Trophoblast cell (in vitro differentiated cells and primary cell): ENCODE data around the gene SAXO1.
A peak's percentile ranks its signal among the peaks of the same experiment; 100 is the strongest.
"Not testable (repeated sequence)": the region's sequence is repeated elsewhere in the genome, so short reads cannot be mapped to it uniquely, and the experiment has no call there.

Experiments
- DNase-seq, 2 donors: peaks; one replicate each; pipeline ENCODE4 v3.0.0-alpha.2; 2016
- H2AFZ ChIP-seq: 2 replicates; pipeline ENCODE4 v1.6.1; 2013; ENCODE audit warnings: low read length, moderate library complexity, mild to moderate bottlenecking; ENCODE audit not compliant: insufficient read depth, poor library complexity
- H2AK5ac ChIP-seq: 2 replicates; pipeline ENCODE4 v1.6.1; 2013; ENCODE audit warnings: mild to moderate bottlenecking, low read length
- H2BK120ac ChIP-seq: 2 replicates; pipeline ENCODE4 v1.6.1; 2013; ENCODE audit warnings: low read length, mild to moderate bottlenecking, moderate library complexity; ENCODE audit not compliant: insufficient read depth, poor library complexity
- H2BK12ac ChIP-seq: 2 replicates; pipeline ENCODE4 v1.6.1; 2013; ENCODE audit warnings: mild to moderate bottlenecking, low read length, moderate library complexity
- H2BK5ac ChIP-seq: 2 replicates; pipeline ENCODE4 v1.6.1; 2013; ENCODE audit warnings: low read length, low read depth, moderate library complexity, mild to moderate bottlenecking; ENCODE audit not compliant: poor library complexity
- H3K14ac ChIP-seq: 2 replicates; pipeline ENCODE4 v1.6.1; 2013; ENCODE audit warnings: mild to moderate bottlenecking, low read length
- H3K18ac ChIP-seq: 2 replicates; pipeline ENCODE4 v1.6.1; 2013; ENCODE audit warnings: mild to moderate bottlenecking, low read length
- H3K23ac ChIP-seq: 2 replicates; pipeline ENCODE4 v1.6.1; 2013; ENCODE audit warnings: low read length
- H3K27ac ChIP-seq: 2 replicates; pipeline ENCODE4 v1.5.1; 2013; ENCODE audit warnings: low read depth, mild to moderate bottlenecking, inconsistent platforms, low read length, moderate library complexity
- H3K27me3 ChIP-seq: 2 replicates; pipeline ENCODE4 v1.6.1; 2013; ENCODE audit warnings: inconsistent platforms, mild to moderate bottlenecking, low read length, moderate library complexity; ENCODE audit not compliant: insufficient read depth
- H3K36me3 ChIP-seq, 2 experiments: 1 replicate in 1 of 2; 2 replicates in 1 of 2; pipeline ENCODE4 v1.6.1; 2013; ENCODE audit warnings: low read length in 2 of 2, mild to moderate bottlenecking in 2 of 2, moderate library complexity in 1 of 2; ENCODE audit not compliant: insufficient read depth in 2 of 2, control insufficient read depth in 1 of 2
- H3K4ac ChIP-seq: 2 replicates; pipeline ENCODE4 v1.6.1; 2013; ENCODE audit warnings: low read depth, mild to moderate bottlenecking, low read length, moderate library complexity
- H3K4me1 ChIP-seq, 2 experiments: 1 replicate in 1 of 2; 2 replicates in 1 of 2; pipeline ENCODE4 v1.6.1; 2013; ENCODE audit warnings: low read length in 2 of 2, mild to moderate bottlenecking in 2 of 2, moderate library complexity in 1 of 2; ENCODE audit not compliant: insufficient read depth in 2 of 2, control insufficient read depth in 1 of 2
- H3K4me2 ChIP-seq: 2 replicates; pipeline ENCODE4 v1.6.1; 2013; ENCODE audit warnings: inconsistent platforms, mild to moderate bottlenecking, low read length, moderate library complexity
- H3K4me3 ChIP-seq: 2 replicates; pipeline ENCODE4 v1.5.1; 2013; ENCODE audit warnings: mild to moderate bottlenecking, low read depth, low read length, inconsistent platforms
- H3K79me1 ChIP-seq: one replicate; pipeline ENCODE4 v1.6.1; 2013; ENCODE audit warnings: low read length
- H3K79me2 ChIP-seq: 2 replicates; pipeline ENCODE4 v1.6.1; 2013; ENCODE audit warnings: low read length, mild to moderate bottlenecking; ENCODE audit not compliant: control insufficient read depth, insufficient read depth, poor library complexity
- H3K9ac ChIP-seq: 2 replicates; pipeline ENCODE4 v1.6.1; 2013; ENCODE audit warnings: mild to moderate bottlenecking, low read length
- H3K9me3 ChIP-seq: 2 replicates; pipeline ENCODE4 v1.6.1; 2013; ENCODE audit warnings: low read depth, mild to moderate bottlenecking, control low read depth, inconsistent platforms, low read length; ENCODE audit not compliant: insufficient read depth
- H4K12ac ChIP-seq: 2 replicates; pipeline ENCODE4 v1.6.1; 2013; ENCODE audit warnings: low read depth, mild to moderate bottlenecking, low read length, moderate library complexity
- H4K8ac ChIP-seq: 2 replicates; pipeline ENCODE4 v1.6.1; 2013; ENCODE audit warnings: low read depth, mild to moderate bottlenecking, low read length, moderate library complexity
- H4K91ac ChIP-seq: one replicate; pipeline ENCODE4 v1.6.1; 2013; ENCODE audit warnings: low read depth, mild to moderate bottlenecking, low read length, moderate library complexity
- WGBS: extraction: QIAGEN DNeasy Blood & Tissue Kit; methylation state at CpG from one replicate; pipeline ENCODE4 v1.1.7; 2013; ENCODE audit warnings: missing lambda C conversion rate; ENCODE audit not compliant: insufficient read length, insufficient coverage; ENCODE audit errors: extremely low coverage; 5-methylcytosine and 5-hydroxymethylcytosine counted together

Gene SAXO1

DNA sequence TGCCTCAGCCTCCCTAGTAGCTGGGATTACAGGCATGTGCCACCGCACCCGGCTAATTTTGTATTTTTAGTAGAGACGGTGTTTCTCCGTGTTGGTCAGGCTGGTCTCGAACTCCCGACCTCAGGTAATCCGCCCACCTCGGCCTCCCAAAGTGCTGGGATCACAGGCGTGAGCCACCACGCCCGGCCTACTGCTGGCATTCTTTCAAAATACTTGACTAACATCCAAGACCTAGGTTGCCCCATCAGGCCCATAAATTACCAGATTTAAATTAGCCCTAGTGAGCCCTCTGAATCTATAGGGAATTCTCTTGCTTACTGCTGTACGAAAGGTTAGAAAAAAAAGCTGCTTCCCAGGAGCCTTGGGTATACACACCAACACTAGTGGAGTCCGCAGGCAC lies 102.4 kb downstream of the SAXO1 start:
- WGBS = no CpG with 5 or more reads among the region's 13 CpGs

DNA sequence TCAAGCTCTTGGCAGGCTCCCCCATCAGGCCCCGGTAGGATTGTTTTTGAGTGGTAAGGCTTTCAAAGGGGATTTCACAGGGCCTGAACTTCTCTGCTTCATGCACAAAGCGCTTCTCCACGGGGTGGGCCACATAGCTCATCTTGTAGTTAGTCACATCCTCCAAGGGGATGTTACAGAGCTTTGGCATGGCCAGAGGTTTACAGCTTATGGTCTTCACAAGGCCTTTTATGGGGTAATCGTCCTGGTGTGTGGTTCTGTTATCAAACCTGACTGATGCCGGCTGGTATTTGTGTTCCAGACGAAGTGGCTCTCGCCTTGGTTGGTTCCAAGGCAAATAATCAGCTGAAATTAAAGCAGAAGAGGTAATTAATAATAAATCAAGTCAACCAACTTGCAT lies 104.3 kb downstream of the SAXO1 start:
- no peaks in the 10 kb centered on the region for H3K36me3 ChIP-seq
- no peak overlapping the region for H3K18ac ChIP-seq
- no peak overlapping the region for H2BK12ac ChIP-seq
- no peak overlapping the region for H2AFZ ChIP-seq
- no CpG with 5 or more reads among the region's 7 CpGs for WGBS
- no peak overlapping the region for H3K4me2 ChIP-seq
- no peak for DNase-seq
- H3K23ac ChIP-seq = no peak overlapping the region
- H3K9ac ChIP-seq = no peak overlapping the region
- no peak overlapping the region for H3K27ac ChIP-seq
- H3K27me3 ChIP-seq = no peaks in the 10 kb centered on the region
- no peak overlapping the region for H2AK5ac ChIP-seq
- H3K4ac ChIP-seq = no peak overlapping the region
- no peaks in the 10 kb centered on the region for H3K79me2 ChIP-seq
- H3K9me3 ChIP-seq = peaks cover 5% of the 10 kb centered on the region
- H3K4me3 ChIP-seq = no peak overlapping the region
- no peak overlapping the region for H3K14ac ChIP-seq
- H3K79me1 ChIP-seq = no peaks in the 10 kb centered on the region
- no peaks in the 10 kb centered on the region for H3K4me1 ChIP-seq
- H4K12ac ChIP-seq = no peak overlapping the region
- H4K8ac ChIP-seq = no peak overlapping the region
- H2BK120ac ChIP-seq = no peak overlapping the region
- no peak overlapping the region for H2BK5ac ChIP-seq
- H4K91ac ChIP-seq = no peak overlapping the region

More for the DNA sequence above, 102.4 kb downstream of the SAXO1 start:
- H4K91ac ChIP-seq, H4K12ac ChIP-seq, H2AK5ac ChIP-seq, H2BK120ac ChIP-seq, H3K4me3 ChIP-seq, H3K4ac ChIP-seq, H3K4me2 ChIP-seq, H3K14ac ChIP-seq, H3K36me3 ChIP-seq, H2AFZ ChIP-seq, H3K9me3 ChIP-seq, H4K8ac ChIP-seq, H3K79me1 ChIP-seq, H2BK5ac ChIP-seq, H3K9ac ChIP-seq, H3K27me3 ChIP-seq, H3K18ac ChIP-seq, H3K79me2 ChIP-seq, H2BK12ac ChIP-seq, H3K23ac ChIP-seq, DNase-seq, H3K27ac ChIP-seq, H3K4me1 ChIP-seq: not testable (repeated sequence)

DNA sequence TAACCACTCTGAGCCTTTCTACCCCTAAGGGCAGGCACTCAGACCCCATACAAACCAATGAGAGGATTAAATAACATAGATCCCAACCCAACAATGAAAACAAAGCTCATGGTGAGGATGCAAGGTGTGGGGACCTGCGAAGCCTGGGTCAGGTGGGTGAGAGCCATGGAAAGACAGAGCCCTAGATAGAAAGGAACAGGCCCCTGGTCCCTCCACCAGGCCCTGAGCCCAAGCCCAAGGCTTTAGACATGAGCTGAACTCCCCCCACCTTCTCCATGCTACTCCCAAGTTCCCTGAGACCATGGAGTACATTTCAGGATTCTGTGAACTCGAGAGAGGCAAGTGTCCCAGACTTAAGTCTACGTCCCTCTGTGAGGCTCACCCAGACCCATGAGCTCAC lies 106.5 kb downstream of the SAXO1 start:
- Histone ChIP-seq H3K9me3 (peaks cover 5% of the 10 kb centered on the region), H3K4me3 (no peak overlapping the region), H3K18ac (no peak overlapping the region), H3K4me2 (no peak overlapping the region), H2AK5ac (no peak overlapping the region), H3K79me1 (no peaks in the 10 kb centered on the region), H4K12ac (no peak overlapping the region), H2BK12ac (no peak overlapping the region), H4K91ac (no peak overlapping the region), H3K36me3 (no peaks in the 10 kb centered on the region), H2AFZ (no peak overlapping the region), H2BK120ac (no peak overlapping the region), H2BK5ac (no peak overlapping the region), H3K4me1 (peaks cover 3 to 4% of the 10 kb centered on the region in 2 experiments), H3K27ac (no peak overlapping the region), H3K79me2 (no peaks in the 10 kb centered on the region), H4K8ac (no peak overlapping the region), H3K14ac (no peak overlapping the region), H3K4ac (no peak overlapping the region), H3K27me3 (no peaks in the 10 kb centered on the region), H3K23ac (no peak overlapping the region), H3K9ac (peak overlapping the region; percentile 44)
- WGBS = no CpG with 5 or more reads among the region's 3 CpGs
- DNase-seq = no peak

DNA sequence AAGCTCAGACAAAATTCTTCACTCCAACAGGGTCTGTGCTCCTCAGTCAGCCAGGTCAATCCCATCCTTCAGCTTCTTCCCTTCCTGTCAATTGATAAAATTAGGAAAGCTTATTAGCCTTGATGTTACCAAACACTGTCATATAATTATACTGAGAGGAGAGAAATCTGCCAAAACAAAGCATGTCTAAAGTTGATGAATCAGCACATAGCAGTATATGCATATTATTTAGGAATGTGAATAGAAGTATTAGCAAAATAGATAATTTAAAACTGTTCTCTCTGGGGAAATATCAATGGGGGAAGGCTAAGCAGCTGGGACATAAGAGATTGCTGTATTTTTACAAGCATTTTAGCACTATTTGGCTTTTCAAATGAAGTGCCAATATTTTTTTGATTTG lies 107.1 kb downstream of the SAXO1 start:
- H3K27ac ChIP-seq = no peak overlapping the region
- H2AFZ ChIP-seq = no peak overlapping the region
- no peak overlapping the region for H4K12ac ChIP-seq
- no peak overlapping the region for H4K91ac ChIP-seq
- no peak overlapping the region for H3K18ac ChIP-seq
- H3K4me1 ChIP-seq = peaks cover 3 to 4% of the 10 kb centered on the region in 2 experiments
- H3K79me2 ChIP-seq = no peaks in the 10 kb centered on the region
- no peak overlapping the region for H2BK120ac ChIP-seq
- no peak overlapping the region for H3K4me2 ChIP-seq
- H3K9ac ChIP-seq = no peak overlapping the region
- H3K79me1 ChIP-seq = no peaks in the 10 kb centered on the region
- H3K14ac ChIP-seq = no peak overlapping the region
- H3K27me3 ChIP-seq = no peaks in the 10 kb centered on the region
- no peaks in the 10 kb centered on the region for H3K36me3 ChIP-seq
- H2BK12ac ChIP-seq = no peak overlapping the region
- peaks cover 5% of the 10 kb centered on the region for H3K9me3 ChIP-seq
- H3K23ac ChIP-seq = no peak overlapping the region
- no peak overlapping the region for H2AK5ac ChIP-seq
- DNase-seq = no peak
- no peak overlapping the region for H2BK5ac ChIP-seq
- no peak overlapping the region for H3K4ac ChIP-seq
- H3K4me3 ChIP-seq = no peak overlapping the region
- H4K8ac ChIP-seq = no peak overlapping the region
